Measurements from ENCODE around the gene PPP6R2.

The PPP6R2 gene

DNA sequence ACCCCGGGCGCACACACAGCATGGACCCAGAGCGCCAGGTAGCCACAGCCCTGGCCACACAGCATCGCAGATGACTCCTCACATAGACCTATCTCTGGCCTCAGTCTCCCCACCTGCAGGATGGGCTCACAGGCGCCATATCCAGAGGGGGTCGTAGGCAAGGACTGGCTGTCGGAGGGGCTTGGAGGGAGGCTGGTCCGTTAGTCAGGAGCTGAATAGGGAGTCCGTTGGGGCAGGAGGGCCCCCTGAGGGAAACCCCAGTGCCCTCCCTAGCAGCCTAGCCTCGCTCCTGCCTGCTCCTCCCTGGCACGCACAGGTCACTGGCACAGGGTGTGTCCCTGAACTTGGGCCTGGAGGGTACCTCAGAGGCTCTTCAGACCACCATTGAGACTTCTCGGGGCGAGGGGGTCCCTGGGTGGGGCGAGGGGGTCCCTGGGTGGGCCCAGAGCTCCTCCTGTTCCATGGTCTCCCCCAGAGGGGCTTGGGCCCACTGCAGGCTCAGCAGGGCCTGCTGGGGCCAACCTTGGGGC, 37.7 kb upstream of the PPP6R2 start:
- H3K27me3 ChIP-seq (ENCODE audit: insufficient read depth, low read depth, severe bottlenecking): no peaks in the 10 kb centered on the region
- H3K4me3 ChIP-seq (ENCODE audit: low read depth, low read length): peak overlapping the region; percentile 69
- peaks cover 55% of the 10 kb centered on the region for H3K36me3 ChIP-seq
- no peaks in the 10 kb centered on the region for H3K9me3 ChIP-seq (ENCODE audit: severe bottlenecking)
- H3K27ac ChIP-seq: peak overlapping the region; percentile 94
- no peak for DNase-seq
- TF ChIP-seq, protein P1, sequence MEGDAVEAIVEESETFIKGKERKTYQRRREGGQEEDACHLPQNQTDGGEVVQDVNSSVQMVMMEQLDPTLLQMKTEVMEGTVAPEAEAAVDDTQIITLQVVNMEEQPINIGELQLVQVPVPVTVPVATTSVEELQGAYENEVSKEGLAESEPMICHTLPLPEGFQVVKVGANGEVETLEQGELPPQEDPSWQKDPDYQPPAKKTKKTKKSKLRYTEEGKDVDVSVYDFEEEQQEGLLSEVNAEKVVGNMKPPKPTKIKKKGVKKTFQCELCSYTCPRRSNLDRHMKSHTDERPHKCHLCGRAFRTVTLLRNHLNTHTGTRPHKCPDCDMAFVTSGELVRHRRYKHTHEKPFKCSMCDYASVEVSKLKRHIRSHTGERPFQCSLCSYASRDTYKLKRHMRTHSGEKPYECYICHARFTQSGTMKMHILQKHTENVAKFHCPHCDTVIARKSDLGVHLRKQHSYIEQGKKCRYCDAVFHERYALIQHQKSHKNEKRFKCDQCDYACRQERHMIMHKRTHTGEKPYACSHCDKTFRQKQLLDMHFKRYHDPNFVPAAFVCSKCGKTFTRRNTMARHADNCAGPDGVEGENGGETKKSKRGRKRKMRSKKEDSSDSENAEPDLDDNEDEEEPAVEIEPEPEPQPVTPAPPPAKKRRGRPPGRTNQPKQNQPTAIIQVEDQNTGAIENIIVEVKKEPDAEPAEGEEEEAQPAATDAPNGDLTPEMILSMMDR (IDR thresholded peaks at IDR 0.05; ENCODE audit: low read depth, low read length): no peak

DNA sequence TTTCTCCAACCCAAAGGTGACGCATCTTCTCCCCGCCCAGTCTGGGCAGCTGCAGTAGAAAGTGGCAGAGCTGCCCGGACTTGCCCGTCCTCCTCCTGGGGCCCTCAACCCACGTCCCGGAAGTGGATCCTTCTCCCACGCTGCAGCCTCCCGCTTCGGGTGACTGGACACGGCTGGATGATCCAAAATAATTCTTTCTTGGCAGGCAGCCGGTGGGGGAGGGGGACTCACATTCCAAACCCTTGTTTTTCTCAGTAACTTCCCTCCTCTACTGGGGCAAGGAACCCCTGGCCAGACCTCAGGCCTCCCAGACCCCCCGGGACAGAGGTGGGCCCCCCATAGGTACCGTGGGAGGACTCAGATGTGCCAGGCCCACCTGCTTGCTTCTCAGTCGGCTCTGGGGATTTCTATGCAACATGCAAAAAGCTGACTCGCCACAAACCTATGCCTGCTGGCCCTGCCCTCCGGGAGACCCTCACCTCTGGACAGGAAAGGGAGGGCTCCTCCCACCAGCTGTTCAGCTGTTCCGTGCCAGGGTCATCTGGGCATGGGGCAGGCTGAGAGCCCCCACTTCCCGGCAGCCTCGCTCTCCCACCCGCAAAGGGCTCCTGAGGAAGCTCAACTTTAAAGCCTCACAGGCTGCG, 37.1 kb upstream of the PPP6R2 start:
- Histone ChIP-seq H3K36me3 (peaks cover 49% of the 10 kb centered on the region), H3K27ac (peak overlapping the region; percentile 94), H3K4me3 (ENCODE audit: low read depth, low read length) (peak overlapping the region; percentile 69), H3K9me3 (ENCODE audit: severe bottlenecking) (no peaks in the 10 kb centered on the region), H3K27me3 (ENCODE audit: insufficient read depth, low read depth, severe bottlenecking) (no peaks in the 10 kb centered on the region)
- DNase-seq: peak; percentile 85
- TF ChIP-seq, protein P1 (IDR thresholded peaks at IDR 0.05; ENCODE audit: low read depth, low read length): no peak

DNA sequence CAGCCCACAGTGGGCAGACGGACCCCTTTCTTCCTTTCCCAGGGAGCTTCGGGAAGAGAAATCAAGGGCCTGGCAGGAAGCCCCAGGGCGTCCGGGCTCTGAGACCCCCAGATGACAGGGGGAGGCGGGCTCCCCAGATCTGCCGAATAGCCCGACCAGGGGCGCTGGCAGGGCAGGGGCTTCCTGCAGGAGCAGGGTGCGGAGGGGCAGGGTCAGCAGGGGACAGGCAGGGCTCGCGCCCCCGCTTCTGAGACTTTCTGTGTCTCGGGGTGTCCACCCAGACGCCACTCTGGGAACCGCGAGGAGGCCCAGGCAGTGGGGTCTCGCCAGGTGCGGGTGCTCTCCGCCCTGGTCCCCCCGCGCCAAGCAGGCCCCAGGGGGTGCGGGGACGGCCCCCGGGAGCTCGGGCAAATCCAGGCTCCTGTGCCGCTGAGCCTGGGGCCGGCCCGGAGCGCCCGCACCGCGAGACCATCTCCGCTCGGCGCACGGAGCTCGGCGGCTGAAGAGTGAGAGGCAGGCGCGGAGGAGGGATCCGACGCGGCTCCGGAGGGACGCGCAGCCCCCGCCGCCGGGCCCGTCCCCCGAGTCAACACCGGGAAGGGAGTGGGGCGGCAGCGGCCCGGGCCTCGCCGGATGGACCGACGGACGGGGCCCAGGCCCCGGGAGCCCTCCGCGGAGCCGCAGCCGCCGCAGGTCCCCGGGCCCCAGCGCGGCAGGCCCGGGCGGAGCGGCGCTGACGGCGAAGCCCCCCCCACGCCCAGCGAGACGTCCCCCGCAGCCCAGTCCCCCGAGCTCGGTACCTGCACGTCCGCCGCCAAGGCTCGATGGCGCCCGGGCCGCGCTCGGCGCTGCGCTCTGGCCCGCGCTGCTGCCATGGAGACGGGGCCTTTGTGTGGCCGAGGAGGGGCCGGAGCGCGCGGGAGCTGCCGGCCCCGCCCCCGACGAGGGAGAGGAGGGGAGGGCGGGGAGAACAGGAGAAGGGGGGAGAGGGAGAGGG, 36.1 kb upstream of the PPP6R2 start, which contains the start of gene PLXNB2:
PLXNB2 (minus strand) TSS at position 894 of the 997 bp plus-strand sequence. CDS start 17,062 bp downstream, outside the sequence.
- peak within 1 kb of the TSS; percentile 94 for H3K27ac ChIP-seq
- H3K9me3 ChIP-seq (ENCODE audit: severe bottlenecking): no peaks in the 10 kb centered on the region
- no peaks in the 10 kb centered on the region for H3K27me3 ChIP-seq (ENCODE audit: insufficient read depth, low read depth, severe bottlenecking)
- TF ChIP-seq, protein P1 (IDR thresholded peaks at IDR 0.05; ENCODE audit: low read depth, low read length): no peak
- H3K4me3 ChIP-seq (ENCODE audit: low read depth, low read length): peak within 1 kb of the TSS; percentile 69
- peak; percentile 83 for DNase-seq
- peaks cover 42% of the 10 kb centered on the region for H3K36me3 ChIP-seq

DNA sequence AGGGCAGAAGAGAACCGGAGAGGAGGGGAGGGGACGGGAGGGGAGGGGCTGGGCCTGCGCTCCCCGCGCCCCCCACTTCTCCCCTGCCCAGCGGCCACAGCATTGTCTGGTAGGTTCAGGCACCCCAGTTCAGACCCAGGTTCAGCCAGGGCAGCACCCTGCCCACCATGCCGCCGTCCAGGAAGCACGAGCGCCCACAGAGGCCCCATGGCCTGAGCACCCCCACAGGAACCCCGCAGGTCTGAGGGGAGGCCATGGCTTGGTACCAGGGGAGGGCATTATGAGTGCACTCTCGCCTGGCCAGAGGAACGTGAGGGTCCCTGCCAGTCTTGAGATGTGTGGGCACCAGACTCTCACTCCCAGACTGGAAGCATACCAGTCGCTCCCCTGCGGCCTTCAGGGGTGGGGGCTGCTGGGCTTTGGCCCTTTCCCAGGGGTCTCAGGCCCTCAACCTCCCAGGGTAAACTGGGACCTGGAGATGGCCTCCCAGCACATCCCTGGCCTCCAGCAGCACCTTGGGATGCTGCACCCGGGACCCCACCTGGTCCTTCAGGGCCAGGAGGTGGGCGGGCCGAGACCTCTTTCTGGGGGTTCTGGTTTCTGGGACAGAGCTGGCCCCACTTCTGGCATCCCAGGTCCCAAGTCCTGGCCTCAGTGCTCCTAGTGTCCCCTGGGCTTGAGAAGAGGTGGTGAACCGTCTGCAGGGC, 35.1 kb upstream of the PPP6R2 start:
- Histone ChIP-seq H3K36me3 (peaks cover 34% of the 10 kb centered on the region), H3K27ac (peak overlapping the region; percentile 74), H3K4me3 (ENCODE audit: low read depth, low read length) (no peak overlapping the region), H3K27me3 (ENCODE audit: insufficient read depth, low read depth, severe bottlenecking) (no peaks in the 10 kb centered on the region), H3K9me3 (ENCODE audit: severe bottlenecking) (no peaks in the 10 kb centered on the region)
- no peak for DNase-seq
- TF ChIP-seq, protein P1 (IDR thresholded peaks at IDR 0.05; ENCODE audit: low read depth, low read length): no peak

DNA sequence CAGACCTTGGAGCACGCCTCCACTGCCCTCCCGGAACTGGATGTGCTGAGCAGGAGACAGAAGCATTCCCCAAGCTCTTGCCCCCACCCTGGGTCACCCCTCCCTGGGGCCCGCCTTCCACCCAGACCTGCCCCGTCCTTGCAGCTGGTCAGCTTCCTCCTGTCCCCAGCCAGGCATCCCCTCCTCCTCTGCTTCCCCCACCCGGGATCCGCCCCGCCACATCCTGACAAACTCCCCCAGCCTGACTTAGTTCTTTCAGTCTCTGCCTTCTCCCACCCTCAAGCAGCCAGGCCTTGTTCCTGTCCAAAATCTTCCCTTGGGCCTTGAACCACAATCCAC, 34.6 kb upstream of the PPP6R2 start:
- Histone ChIP-seq H3K27me3 (ENCODE audit: insufficient read depth, low read depth, severe bottlenecking) (no peaks in the 10 kb centered on the region), H3K27ac (peak overlapping the region; percentile 74), H3K36me3 (peaks cover 29% of the 10 kb centered on the region), H3K9me3 (ENCODE audit: severe bottlenecking) (no peaks in the 10 kb centered on the region), H3K4me3 (ENCODE audit: low read depth, low read length) (no peak overlapping the region)
- TF ChIP-seq, protein P1 (IDR thresholded peaks at IDR 0.05; ENCODE audit: low read depth, low read length): no peak
- DNase-seq: peak; percentile 78

All from WERI-Rb-1 (cell line).